Measurements from ENCODE around the gene MAD2L1BP. TPM values are rescaled to one million over a fixed set of nuclear protein-coding genes. Genes with fewer than 3 reads are reported as not detected.
"Not testable (repeated sequence)": the region's sequence is repeated elsewhere in the genome, so short reads cannot be mapped to it uniquely, and the experiment has no call there.

MAD2L1BP gene
- total RNA-seq, 1 experiment from 2014 or later: 36.6 TPM

GRCh38 chr6:43630980-43631619 lies 4.5 kb upstream of the MAD2L1BP start:
- DNase-seq (ENCODE audit: low read depth, low spot score): no peak
- TF ChIP-seq EGR1 (IDR thresholded peaks at IDR 0.05; ENCODE audit: low read depth) (no peak), MAX (IDR thresholded peaks at IDR 0.05) (no peak), POLR2AphosphoS5 (IDR thresholded peaks at IDR 0.05; ENCODE audit: low read depth, low read length) (no peak), FOSL1 (IDR thresholded peaks at IDR 0.05; ENCODE audit: low read depth) (no peak), SRF (IDR thresholded peaks at IDR 0.05; ENCODE audit: low read depth) (no peak), EZH2 (IDR thresholded peaks at IDR 0.05) (no peak), RAD21 (IDR thresholded peaks at IDR 0.05; ENCODE audit: low read depth) (no peak), ELF1 (IDR thresholded peaks at IDR 0.05; ENCODE audit: borderline replicate concordance, low read depth) (no peak), CBX3 (IDR thresholded peaks at IDR 0.05; ENCODE audit: low read depth) (no peak), SIN3A (IDR thresholded peaks at IDR 0.05; ENCODE audit: low read depth) (no peak), ZBTB33 (IDR thresholded peaks at IDR 0.05; ENCODE audit: extremely low read depth, insufficient replicate concordance, low read length) (no peak), POLR2A (IDR thresholded peaks at IDR 0.05; ENCODE audit: borderline replicate concordance, extremely low read depth, insufficient read depth, insufficient read length) (no peak), ZFX (IDR thresholded peaks at IDR 0.05) (no peak)
- Histone ChIP-seq H3K27me3 (ENCODE audit: insufficient read depth, low read length) (no peaks in the 10 kb centered on the region), H3K4me1 (ENCODE audit: control insufficient read depth in 1 of 2, insufficient read depth in 2 of 2, low read length in 2 of 2) (peaks cover 24 to 47% of the 10 kb centered on the region in 2 experiments), H4K20me1 (ENCODE audit: insufficient read depth) (no peaks in the 10 kb centered on the region), H3K9me2 (ENCODE audit: insufficient read depth) (no peaks in the 10 kb centered on the region), H3K9me3 (ENCODE audit: control insufficient read depth in 1 of 2, insufficient read depth in 1 of 2, low read depth in 1 of 2, low read length in 2 of 2) (no peaks in the 10 kb centered on the region), H2AFZ (ENCODE audit: low read depth, low read length, poor library complexity, severe bottlenecking) (no peak overlapping the region), H3K36me3 (ENCODE audit: control insufficient read depth in 1 of 2, insufficient read depth in 2 of 2, low read length in 2 of 2) (peaks cover 0 to 2% of the 10 kb centered on the region in 2 experiments; a peak in 1 of 4 replicates), H3K79me2 (ENCODE audit: insufficient read depth, low read length) (peaks cover 25% of the 10 kb centered on the region), H3K27ac (ENCODE audit: low read depth, low read length) (peak overlapping the region; percentile 86), H3K4me3 (replicated peaks in 1 of 2; ENCODE audit: low read depth in 1 of 2, low read length in 2 of 2) (no peak overlapping the region), H3K4me2 (ENCODE audit: low read length) (peak overlapping the region; percentile 84), H3K9ac (ENCODE audit: low read length) (no peak overlapping the region)
- POLR2A ChIA-PET: interaction anchor here (2.1 to 3.4 kb wide), 2 partner anchors 13 to 56 kb away, joined by 6 to 43 read pairs; partner anchors contain the start of genes POLH and XPO5
- RAD21 ChIA-PET (ENCODE audit: low non-redundant PET in 1 of 2, low total read pairs in 2 of 2, uncharacterized antibody in 2 of 2, unreplicated experiment in 2 of 2): no interaction called here
- CTCF ChIA-PET: no interaction called here
- intact Hi-C loops (cut with micrococcal nuclease): no loop called here
- ATAC-seq: no peak
- BruUV-seq (replicated peaks): no TSS peak

GRCh38 chr6:43633002-43633401 lies 2.6 kb upstream of the MAD2L1BP start:
- H3K4me1 ChIP-seq (ENCODE audit: control insufficient read depth in 1 of 2, insufficient read depth in 2 of 2, low read length in 2 of 2): peaks cover 17 to 39% of the 10 kb centered on the region in 2 experiments
- H3K27ac ChIP-seq (ENCODE audit: low read depth, low read length); ATAC-seq; H3K4me3 ChIP-seq (replicated peaks in 1 of 2; ENCODE audit: low read depth in 1 of 2, low read length in 2 of 2); H2AFZ ChIP-seq (ENCODE audit: low read depth, low read length, poor library complexity, severe bottlenecking); H3K9ac ChIP-seq (ENCODE audit: low read length); DNase-seq (ENCODE audit: low read depth, low spot score); H4K20me1 ChIP-seq (ENCODE audit: insufficient read depth); intact Hi-C loops (cut with micrococcal nuclease); H3K27me3 ChIP-seq (ENCODE audit: insufficient read depth, low read length); POLR2A ChIA-PET; CTCF ChIA-PET; RAD21 ChIA-PET (ENCODE audit: low non-redundant PET in 1 of 2, low total read pairs in 2 of 2, uncharacterized antibody in 2 of 2, unreplicated experiment in 2 of 2); H3K36me3 ChIP-seq (ENCODE audit: control insufficient read depth in 1 of 2, insufficient read depth in 2 of 2, low read length in 2 of 2); BruUV-seq (replicated peaks); H3K4me2 ChIP-seq (ENCODE audit: low read length); H3K9me3 ChIP-seq (ENCODE audit: control insufficient read depth in 1 of 2, insufficient read depth in 1 of 2, low read depth in 1 of 2, low read length in 2 of 2); H3K9me2 ChIP-seq (ENCODE audit: insufficient read depth): not testable (repeated sequence)
- peaks cover 31% of the 10 kb centered on the region for H3K79me2 ChIP-seq (ENCODE audit: insufficient read depth, low read length)
